SH-SY5Y (cell line): ENCODE results near the gene APC.

Experiments used
- GATA2 ChIP-seq: IDR thresholded peaks from 2 replicates; pipeline ENCODE4 v1.6.1; 2011; ENCODE audit warnings: mild to moderate bottlenecking, low read depth, low read length
- GATA3 ChIP-seq: IDR thresholded peaks from 2 replicates; pipeline ENCODE4 v1.6.1; 2011; ENCODE audit warnings: low read depth, mild to moderate bottlenecking, low read length, moderate library complexity

Gene APC

GRCh38 chr5:112737463-112738190, at the start of gene APC:
Gene APC (plus strand): TSS chr5:112737885. CDS start chr5:112754891, 17,006 bp downstream.
- TF ChIP-seq GATA2, result no peak
- TF ChIP-seq GATA3, result no peak

- TF ChIP-seq GATA2, result no peak
- no peak for TF ChIP-seq GATA3
Measured at GRCh38 chr5:112689155-112689909, 48.4 kb upstream of the APC start.

GRCh38 chr5:112690605-112691338, 46.9 kb upstream of the APC start:
- TF ChIP-seq GATA3 (no peak), GATA2 (no peak)

- TF ChIP-seq GATA3 (no peak), GATA2 (no peak)
Measured at GRCh38 chr5:112691339-112691680, 46.4 kb upstream of the APC start.

- TF ChIP-seq GATA2 (no peak), GATA3 (no peak)
Measured at GRCh38 chr5:112691758-112692157, 45.9 kb upstream of the APC start.

GRCh38 chr5:112692472-112692871, 45.2 kb upstream of the APC start:
- TF ChIP-seq GATA3 (no peak), GATA2 (no peak)

- no peak for TF ChIP-seq GATA2
- TF ChIP-seq GATA3, result no peak
Measured at GRCh38 chr5:112693301-112693700, 44.4 kb upstream of the APC start.

GRCh38 chr5:112694853-112695709, 42.6 kb upstream of the APC start:
- TF ChIP-seq GATA2 (no peak), GATA3 (no peak)

GRCh38 chr5:112696786-112697185, 40.9 kb upstream of the APC start:
- TF ChIP-seq GATA2, result no peak

GRCh38 chr5:112697322-112697721, 40.4 kb upstream of the APC start:
- TF ChIP-seq GATA3 (no peak), GATA2 (no peak)

- no peak for TF ChIP-seq GATA2
Measured at GRCh38 chr5:112697833-112698232, 39.9 kb upstream of the APC start.

- TF ChIP-seq GATA3 (no peak), GATA2 (no peak)
Measured at GRCh38 chr5:112703866-112704820, 33.5 kb upstream of the APC start.
